ENCODE results near the gene SLC24A3.
"Not testable (repeated sequence)": the region's sequence is repeated elsewhere in the genome, so short reads cannot be mapped to it uniquely, and the experiment has no call there.

SLC24A3 gene

DNA sequence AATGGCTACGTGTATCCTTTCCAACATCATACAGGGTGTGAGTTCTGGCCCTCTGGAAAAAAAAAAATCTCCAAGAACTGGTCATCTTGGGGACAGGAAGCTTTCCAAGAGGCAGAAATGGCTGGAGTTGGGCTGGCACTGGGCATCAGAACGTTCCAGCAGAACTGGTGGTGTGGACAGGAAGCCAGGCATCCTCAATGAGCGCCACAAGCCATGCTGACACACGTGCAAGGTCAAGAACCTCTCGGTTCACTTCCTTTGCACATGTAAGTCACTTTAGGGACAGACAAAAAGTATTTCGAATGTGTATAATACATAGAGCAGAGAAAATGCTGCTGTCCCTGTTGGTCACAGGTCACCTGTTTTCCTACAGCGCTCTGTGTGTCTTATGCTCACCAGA, 518.3 kb downstream of the SLC24A3 start:
- no peak for DNase-seq

DNA sequence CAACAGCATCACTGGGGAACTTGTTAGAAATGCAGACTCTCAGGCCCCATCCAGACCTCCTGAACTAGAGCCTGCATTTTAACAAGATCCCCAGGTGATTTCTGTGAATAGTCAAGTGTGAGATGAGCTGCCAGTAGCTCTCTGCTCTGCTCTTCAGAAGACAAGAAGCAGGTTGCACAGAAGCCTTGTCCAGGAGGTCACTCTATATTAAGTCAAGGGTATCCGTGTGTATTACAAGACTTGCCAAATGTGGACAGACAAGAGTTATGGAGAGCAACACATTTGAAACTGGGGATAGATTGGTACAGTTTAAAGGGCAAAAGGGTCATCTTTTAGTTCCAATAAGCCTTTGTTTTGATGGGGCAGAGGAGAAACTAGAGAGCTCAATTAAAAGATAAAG, 522.4 kb downstream of the SLC24A3 start:
- DNase-seq = no peak

DNA sequence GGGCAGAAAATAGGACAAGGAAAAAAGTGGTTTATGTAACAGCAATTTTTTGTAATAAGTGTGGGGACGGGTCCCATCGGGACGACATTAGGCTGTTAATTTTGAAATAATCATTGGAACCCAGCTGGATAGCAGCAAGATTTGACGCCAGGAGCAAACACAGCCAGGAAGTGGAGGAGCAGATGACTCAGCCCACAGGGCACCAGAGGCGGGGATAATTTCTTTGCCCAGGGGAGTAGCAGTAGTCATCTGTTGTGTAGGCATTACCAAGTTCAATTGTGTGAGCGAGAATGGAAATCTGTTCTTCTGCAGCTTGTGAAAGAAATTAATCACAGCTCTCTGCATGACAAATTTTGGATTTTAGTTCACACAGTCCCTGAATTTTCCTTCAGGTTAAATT, 523.0 kb downstream of the SLC24A3 start:
- DNase-seq = peak; percentile 22

GRCh38 chr20:19737025-19737424, 524.6 kb downstream of the SLC24A3 start:
- no peak for DNase-seq

DNA sequence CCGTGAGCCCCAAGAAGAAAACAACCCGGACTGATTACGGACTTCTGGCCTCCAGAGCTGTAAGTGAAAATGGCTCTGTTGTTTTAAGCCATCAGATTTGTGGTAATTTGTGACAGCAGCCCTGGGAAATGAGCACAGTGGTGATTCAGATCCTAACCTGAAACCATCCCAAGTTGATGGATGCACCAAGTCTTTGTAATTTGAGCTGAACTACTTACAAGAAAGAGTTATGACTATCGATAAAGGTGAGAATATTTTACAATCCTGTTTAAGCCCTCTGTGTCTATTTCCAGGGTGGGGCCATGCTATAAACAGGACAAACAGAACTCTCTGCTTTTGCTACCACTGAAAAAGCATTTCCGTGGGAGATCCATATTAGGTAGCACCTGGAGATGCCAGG, 526.5 kb downstream of the SLC24A3 start:
- no peak for DNase-seq

- DNase-seq = no peak
Observed at GRCh38 chr20:19739351-19739750, 526.9 kb downstream of the SLC24A3 start.

GRCh38 chr20:19740512-19740911, 528.1 kb downstream of the SLC24A3 start:
- DNase-seq = no peak

DNA sequence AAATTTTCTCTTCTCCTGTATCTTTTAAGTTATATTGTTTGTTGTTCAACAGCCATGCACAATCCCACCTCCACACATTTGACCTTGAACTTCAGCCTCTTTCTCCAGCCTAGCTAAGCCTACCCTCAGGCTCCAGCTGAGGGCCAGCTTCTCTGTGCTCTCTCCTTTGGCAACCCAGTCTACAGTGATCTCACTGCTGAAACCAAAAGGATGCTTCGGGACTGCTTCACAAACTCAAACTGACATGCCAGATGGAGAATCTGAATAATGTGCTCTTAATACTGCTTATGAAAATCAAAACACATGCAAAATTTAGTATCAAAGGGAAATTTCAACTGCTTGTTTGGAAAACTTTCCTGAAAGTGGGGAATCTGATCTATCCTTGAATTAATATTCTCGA, 529.5 kb downstream of the SLC24A3 start:
- no peak for DNase-seq

DNA sequence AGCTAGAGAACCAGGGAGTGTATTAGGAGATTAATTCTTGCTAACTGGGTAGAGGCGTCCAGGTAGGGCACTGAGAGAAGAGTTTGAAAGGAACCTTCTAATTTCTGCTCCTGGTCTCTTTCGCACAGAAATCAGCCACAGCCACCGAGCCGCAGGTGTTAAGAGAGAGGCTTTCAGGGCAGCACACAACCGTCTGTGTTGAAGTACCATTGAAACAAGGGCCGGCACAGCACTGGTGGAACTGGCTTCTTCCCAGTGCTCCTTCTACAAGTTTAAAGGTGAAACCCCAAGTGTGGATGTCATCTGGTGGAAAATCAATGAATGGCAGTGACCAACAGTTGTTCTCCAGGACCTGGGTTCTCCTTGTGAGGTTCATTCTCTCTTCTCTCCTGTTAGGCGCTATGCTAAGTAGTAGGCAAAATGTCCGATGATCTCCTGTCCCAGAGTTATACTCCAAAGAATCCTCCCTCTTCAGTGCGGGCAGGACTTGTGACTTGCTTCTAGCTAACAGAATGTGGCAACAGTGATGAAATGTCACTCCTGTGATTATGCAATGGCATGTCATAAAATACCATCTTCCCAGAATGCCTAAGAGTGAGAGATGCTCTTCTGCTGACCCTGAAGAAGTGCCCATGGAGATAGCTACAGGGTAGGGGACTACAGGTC, 530.7 kb downstream of the SLC24A3 start:
- DNase-seq = no peak

- no peak for DNase-seq
Observed at GRCh38 chr20:19743640-19743995, 531.2 kb downstream of the SLC24A3 start.

DNA sequence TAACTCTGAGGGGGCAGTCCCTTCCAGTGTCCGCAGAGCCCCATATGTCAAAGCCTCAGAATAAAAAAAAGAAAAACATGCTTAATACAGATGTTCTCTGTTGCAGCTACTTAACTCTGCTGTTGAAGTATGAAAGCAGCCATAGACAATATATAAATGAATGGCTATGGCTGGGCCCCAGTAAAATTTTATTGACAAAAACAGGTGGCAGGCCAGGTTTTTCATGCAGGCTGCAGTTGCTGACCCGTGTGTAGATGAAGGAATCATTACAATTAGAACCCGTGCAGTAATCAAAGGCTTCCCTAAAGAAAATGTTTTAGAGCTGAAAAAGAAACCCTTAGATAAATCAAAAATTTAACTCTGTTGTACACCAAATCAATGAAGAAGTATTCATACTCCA, 532.7 kb downstream of the SLC24A3 start:
- DNase-seq = no peak

GRCh38 chr20:19745584-19745983, 533.1 kb downstream of the SLC24A3 start:
- DNase-seq = no peak

- no peak for DNase-seq
Observed at GRCh38 chr20:19746396-19746795, 534.0 kb downstream of the SLC24A3 start.

GRCh38 chr20:19747903-19748302, 535.5 kb downstream of the SLC24A3 start:
- DNase-seq = no peak

DNA sequence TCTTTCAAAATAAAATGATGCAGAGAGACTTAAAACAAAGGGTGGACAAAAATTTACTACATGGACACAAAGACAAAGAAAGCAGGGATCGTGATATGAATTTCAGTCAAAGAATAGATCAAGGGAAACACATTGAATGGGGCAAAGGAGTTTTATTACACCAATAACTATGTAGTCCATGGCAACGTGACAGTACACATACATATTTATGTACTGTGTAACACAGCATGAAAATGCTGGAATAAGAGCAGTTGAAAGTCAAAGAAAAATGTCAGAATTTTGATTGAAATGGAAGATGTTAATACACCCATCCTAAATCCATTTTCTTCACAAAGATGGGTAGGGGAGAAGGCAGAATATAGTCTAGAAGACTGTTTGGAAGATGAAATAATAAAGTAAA, 536.2 kb downstream of the SLC24A3 start:
- no peak for DNase-seq

GRCh38 chr20:19749618-19750071, 537.2 kb downstream of the SLC24A3 start:
- DNase-seq = no peak

GRCh38 chr20:19750101-19750606, 537.7 kb downstream of the SLC24A3 start:
- no peak for DNase-seq

DNA sequence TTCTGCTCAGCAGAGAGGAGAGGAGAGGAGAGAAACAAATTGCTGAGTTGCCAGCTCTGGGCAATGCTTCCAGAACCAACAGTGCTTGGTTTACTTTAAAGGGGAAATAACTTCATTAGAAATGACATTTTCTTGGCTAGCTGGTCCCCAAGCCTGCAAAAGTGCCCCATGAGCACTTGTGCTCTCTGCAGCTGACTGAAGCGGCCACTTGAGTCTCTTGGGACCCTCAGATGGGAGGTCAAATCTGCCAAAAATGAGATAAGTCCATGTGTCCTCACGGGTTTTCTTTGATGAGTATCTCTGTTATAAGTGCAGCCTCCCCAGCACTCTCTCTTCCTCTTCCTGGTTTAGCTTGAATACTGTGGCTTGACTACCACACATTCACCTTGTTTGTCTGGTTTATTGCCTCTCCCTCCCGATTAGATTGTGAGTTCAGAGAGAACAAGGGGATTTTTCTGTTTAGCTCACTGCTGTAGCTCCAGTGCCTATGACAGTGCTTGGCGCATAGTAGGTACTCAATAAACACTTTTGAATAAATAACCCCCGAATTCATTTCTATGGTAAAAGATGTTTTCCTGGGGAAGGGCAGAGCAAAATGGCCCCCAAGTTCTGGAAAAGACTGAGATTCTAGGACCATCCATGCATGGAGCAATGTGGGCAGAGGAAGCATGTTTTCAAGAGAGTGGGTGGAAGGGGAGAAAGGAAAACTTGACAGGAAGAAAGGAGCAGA, 538.6 kb downstream of the SLC24A3 start:
- no peak for DNase-seq

DNA sequence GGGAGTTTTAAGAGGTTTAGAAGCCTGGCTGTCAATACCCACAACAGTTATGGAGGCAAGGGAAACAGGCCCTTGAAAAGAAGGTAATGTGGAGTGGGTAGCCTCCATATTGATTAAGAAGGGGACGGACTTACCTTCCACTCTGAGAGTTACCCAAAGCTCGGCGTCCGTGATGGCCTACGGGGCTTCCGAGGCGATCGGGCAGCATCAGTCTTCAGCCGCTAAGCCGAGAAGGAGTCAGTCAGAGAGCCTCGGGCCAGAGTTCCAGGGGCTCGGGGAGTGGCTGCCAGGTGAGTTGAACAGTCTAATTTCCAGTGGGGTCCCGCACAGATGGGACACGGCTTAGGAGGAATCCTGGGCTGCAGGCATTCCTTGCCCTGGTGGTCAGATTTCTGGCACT, 541.8 kb downstream of the SLC24A3 start:
- DNase-seq = not testable (repeated sequence)

DNA sequence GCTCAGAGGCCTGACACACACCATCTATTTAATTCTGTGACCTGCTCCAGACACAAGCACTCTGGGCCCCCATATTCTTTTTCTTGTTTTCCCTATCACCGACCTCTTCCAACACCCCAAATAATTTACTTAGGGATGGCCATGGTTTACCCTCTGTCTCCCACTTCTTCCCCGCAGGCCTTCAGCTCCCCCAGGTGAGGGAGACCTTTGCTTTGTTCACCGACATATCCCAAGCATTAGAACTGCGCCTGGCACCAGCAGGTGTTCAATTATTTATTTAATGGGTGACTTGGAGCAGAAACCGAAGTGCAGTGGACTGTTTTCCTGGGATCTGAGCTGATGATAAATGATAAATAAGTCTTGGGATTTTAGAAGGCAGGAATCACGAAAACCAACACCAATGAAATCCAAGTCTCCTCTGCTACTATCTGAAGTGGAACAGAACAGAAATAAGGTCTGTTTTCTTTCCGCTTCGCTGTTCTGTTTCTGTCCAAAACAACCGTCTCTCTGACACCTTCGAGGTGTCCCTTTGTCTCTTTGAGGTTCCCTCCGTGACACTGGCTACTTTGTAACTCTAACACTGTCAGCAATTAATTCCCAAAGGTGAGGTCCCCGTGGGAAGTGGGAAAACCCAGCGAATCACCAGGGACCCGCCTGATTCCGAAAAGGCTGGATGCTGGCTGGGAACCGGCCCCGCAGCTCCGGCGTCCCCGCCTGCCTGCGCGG, 544.5 kb downstream of the SLC24A3 start:
- no peak for DNase-seq

DNA sequence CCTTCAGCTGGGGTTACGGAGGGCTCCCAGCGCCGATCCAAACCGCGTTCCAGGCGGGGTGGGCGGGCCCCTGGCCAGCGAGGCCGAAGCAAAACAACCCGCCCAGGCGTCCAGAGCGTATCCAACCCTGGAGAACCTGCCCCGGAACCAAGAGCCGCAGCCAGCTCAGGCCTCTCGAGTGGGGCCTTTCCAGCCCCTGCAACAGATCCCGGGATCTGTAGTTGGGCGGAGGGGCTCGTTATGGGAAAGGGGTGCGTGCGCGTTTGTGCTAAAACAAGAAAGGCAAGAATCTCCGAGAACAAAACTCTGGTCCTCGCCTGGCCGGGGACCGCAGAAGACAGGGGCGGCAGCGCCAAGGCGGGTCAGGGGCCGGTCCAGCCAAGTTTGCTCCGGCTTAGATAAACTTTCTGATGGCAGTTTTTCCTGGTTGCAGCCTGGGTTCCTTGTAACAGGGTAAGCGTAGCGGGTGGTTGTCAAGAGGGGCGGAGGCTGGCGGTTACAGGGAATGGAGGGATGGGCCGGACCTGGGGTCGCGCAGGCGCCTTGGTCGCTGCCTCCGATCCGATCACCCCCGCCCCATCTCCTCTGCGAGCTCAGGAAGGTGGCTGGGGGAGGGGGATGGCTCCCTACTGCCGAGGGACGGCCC, 545.2 kb downstream of the SLC24A3 start:
- peak; percentile 75 for DNase-seq

DNA sequence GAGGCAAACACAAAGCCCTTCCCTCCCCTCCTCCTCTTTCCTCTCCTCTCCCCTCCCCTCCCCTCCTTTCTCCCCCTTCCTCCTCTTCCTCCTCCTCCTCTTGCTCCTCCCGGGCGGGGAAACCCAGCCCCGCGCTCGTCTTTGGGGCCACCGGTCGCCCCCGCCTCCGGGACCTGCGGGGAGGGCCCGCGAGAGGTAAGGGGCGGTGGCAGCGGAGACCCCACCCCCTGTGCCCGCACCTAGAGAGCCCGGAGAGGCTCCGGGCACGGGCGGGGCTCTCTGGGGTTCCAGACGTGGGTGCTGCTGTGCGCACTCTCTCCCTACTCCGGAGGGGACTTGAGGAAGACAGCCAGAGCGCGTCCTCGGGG, 545.7 kb downstream of the SLC24A3 start, which contains the start of gene RIN2:
RIN2 (plus strand) TSS at position 126 of the 368 bp plus-strand sequence. CDS start 131,344 bp downstream, outside the sequence.
- DNase-seq = no peak
